Psoas muscle (tissue), 8 donors: ENCODE results near the gene SLC37A1. TPM values are rescaled to one million over a fixed set of nuclear protein-coding genes. Genes with fewer than 3 reads are reported as not detected.

Source experiments
- ATAC-seq, 4 donors: fragments of 200-7000 bp; cut with Tn5 transposase; one replicate each; pipeline ENCODE4 v1.9.1; 2020; ENCODE audit warnings: moderate library complexity in 3 of 4, mild to moderate bottlenecking in 2 of 4
- DNase-seq, 2 donors: peaks; one replicate each; pipeline ENCODE4 v3.0.0-alpha.2; 2020
- H3K27ac ChIP-seq: fragments of 200-600 bp; one replicate; pipeline ENCODE4 v1.8.0; 2022
- H3K27me3 ChIP-seq, 3 donors: fragments of 200-600 bp in 1 of 3; one replicate each; pipeline versions ENCODE4 v1.6.1 to v1.8.0; 2013 to 2022; ENCODE audit warnings: low read length in 2 of 3, mild to moderate bottlenecking in 2 of 3, moderate library complexity in 1 of 3; ENCODE audit not compliant: insufficient read depth in 3 of 3
- H3K36me3 ChIP-seq, 2 donors: fragments of 200-600 bp in 1 of 2; one replicate each; pipeline versions ENCODE4 v1.6.1 to v1.8.0; 2013 to 2022; ENCODE audit warnings: low read depth in 1 of 2, mild to moderate bottlenecking in 1 of 2, moderate library complexity in 1 of 2; ENCODE audit not compliant: insufficient read depth in 1 of 2
- H3K4me1 ChIP-seq: fragments of 200-600 bp; one replicate; pipeline ENCODE4 v1.8.0; 2022
- H3K4me3 ChIP-seq: fragments of 200-600 bp; one replicate; pipeline ENCODE4 v1.8.0; 2022; ENCODE audit warnings: mild to moderate bottlenecking
- H3K9me3 ChIP-seq: fragments of 200-600 bp; one replicate; pipeline ENCODE4 v1.8.0; 2022
- WGBS, 3 donors: extraction: QIAGEN DNeasy Blood & Tissue Kit; methylation state at CpG; one replicate each; pipeline versions ENCODE4 v1.1.6 to v1.1.7; 2013; 5-methylcytosine and 5-hydroxymethylcytosine counted together
- intact Hi-C, 2 donors: fragments of 100-400 bp; cut with DNase I; formaldehyde crosslinking; loops; one replicate each; pipeline versions ENCODE4 v1.11.0 to v1.14.2; 2022
- polyA plus RNA-seq, 3 donors: library from polyadenylated mRNA; stranded (reverse); fragments of 200-250 nt; gene quantifications; one replicate each; pipeline ENCODE4 v1.2.3, GENCODE V29; 2013
- total RNA-seq, 4 donors: library from RNA; stranded (reverse); fragmentation: NEBNext Ultra II Directional in 2 of 4; extraction: Animal tissue kit (Norgen Biotek cat#: 25700) in 2 of 4; gene quantifications; one replicate each; pipeline versions ENCODE4 v1.2.1 to v1.2.4, GENCODE V29; 2021 to 2023
- TF ChIP-seq, protein P1 (sequence below): fragments of 200-600 bp; IDR thresholded peaks from one replicate; pipeline ENCODE4 v1.8.0; 2022; ENCODE audit warnings: antibody characterized with exemption
- donor health status: healthy with polysubstance abuse.
- donor health status: DM: no; HTN: no; CAD: no; lungs with moderate emphysema.
- donor health status: Bipolar disorder and iron deficiency.
- donor health status: healthy.
- donor health status: DM: yes; HTN: yes; CAD: no.
- donor health status: DM: no; HTN: no; CAD: no.
- donor health status: DM: no; HTN: no; CAD: no.
- donor health status: DM: yes; HTN: yes; CAD: no.

SLC37A1 gene
- total and polyA plus RNA-seq, 7 donors: 1.6 to 18.9 (median 8.0) TPM

DNA sequence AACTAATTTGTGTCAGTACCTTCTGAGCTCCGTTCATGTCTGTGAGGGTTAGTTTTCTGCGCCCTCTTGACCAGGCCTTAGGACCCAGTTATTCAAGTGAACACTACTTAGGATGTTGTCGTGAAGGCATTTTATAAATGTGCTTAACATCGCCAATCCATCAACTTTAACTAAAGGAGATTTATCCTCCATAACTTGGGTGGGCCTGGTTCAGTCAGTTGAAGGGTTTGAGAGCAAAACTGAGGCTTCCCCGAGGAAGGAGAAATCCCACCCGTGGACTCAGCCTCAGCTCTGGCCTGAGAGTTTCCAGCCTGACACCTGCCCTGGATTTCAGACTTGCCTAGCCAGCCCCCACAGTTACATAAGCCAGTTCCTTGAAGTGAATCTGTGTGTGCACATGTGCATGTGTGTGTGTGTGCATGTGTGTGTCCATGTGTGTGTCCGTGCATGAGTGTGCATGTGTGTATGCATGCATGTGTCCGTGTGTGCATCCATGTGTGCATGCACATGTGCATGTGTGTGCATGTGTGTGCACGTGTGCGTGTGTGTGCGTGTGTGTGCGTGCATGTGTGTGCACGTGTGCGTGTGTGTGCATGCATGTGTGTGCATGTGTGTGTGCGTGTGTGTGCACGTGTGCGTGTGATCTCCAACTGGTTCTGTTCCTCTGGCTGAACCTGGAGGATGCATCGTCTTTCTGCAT is 77.7 kb downstream of the SLC37A1 start:
- intact Hi-C loops: loop anchor here in 1 of 2 donors (5.0 kb wide), 2 partner anchors 49 to 226 kb away; no protein-coding TSS in a partner anchor
- WGBS, 3 donors: 72 to 83% (median 79%) methylated on average over 12 to 18 of the region's 18 CpGs
- Histone ChIP-seq H3K4me3 (no peak overlapping the region), H3K9me3 (no peaks in the 10 kb centered on the region), H3K27ac (no peak overlapping the region), H3K36me3 (no peaks in the 10 kb centered on the region), H3K4me1 (no peaks in the 10 kb centered on the region), H3K27me3 (peaks cover 0 to 34% (median 9%) of the 10 kb centered on the region in 3 donors)
- ATAC-seq: no peak
- TF ChIP-seq, protein P1, sequence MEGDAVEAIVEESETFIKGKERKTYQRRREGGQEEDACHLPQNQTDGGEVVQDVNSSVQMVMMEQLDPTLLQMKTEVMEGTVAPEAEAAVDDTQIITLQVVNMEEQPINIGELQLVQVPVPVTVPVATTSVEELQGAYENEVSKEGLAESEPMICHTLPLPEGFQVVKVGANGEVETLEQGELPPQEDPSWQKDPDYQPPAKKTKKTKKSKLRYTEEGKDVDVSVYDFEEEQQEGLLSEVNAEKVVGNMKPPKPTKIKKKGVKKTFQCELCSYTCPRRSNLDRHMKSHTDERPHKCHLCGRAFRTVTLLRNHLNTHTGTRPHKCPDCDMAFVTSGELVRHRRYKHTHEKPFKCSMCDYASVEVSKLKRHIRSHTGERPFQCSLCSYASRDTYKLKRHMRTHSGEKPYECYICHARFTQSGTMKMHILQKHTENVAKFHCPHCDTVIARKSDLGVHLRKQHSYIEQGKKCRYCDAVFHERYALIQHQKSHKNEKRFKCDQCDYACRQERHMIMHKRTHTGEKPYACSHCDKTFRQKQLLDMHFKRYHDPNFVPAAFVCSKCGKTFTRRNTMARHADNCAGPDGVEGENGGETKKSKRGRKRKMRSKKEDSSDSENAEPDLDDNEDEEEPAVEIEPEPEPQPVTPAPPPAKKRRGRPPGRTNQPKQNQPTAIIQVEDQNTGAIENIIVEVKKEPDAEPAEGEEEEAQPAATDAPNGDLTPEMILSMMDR: no peak
- DNase-seq: no peak

DNA sequence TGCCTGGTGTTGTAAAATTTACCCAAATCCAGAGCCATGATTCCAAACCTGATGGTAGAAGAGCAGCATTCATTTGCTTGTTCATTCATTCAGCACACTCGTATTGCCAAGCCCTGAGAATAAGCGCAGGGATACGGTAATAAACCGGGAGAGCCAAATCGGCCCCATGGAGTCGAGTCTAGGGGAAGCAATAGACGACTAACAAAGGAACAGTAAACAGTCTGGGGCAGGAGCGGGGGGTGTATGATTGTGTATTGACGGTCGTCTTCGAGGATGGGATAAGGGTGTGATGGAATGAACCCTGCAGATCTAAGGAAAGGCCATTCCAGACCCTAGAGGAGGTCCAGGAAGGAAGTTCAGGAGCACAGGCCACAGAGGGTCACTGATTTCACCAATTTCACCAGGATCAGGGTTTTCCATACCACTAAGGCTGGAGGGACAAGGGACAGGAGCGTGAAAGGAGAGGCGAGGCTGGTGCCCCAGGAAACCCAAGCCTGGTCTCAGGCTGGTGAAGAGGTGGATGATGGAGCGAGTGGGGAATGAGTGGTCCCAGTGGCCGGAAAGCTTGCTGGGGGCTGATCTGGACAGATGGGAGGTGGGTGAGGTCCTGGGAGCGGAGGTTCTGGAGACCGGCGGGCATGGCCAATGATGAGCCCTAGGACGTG is 78.6 kb downstream of the SLC37A1 start:
- WGBS, 3 donors: 81 to 85% (median 82%) methylated on average over 19 of the region's 19 CpGs
- H3K4me3 ChIP-seq: no peak overlapping the region
- no peaks in the 10 kb centered on the region for H3K4me1 ChIP-seq
- H3K27me3 ChIP-seq: peaks cover 0 to 39% (median 9%) of the 10 kb centered on the region in 3 donors
- H3K9me3 ChIP-seq: no peaks in the 10 kb centered on the region
- ATAC-seq (no peak), DNase-seq (no peak)
- H3K36me3 ChIP-seq: no peaks in the 10 kb centered on the region
- H3K27ac ChIP-seq: no peak overlapping the region
- TF ChIP-seq, protein P1: no peak
- intact Hi-C loops: loop anchor here in 1 of 2 donors (5.0 kb wide), 2 partner anchors 50 to 225 kb away; no protein-coding TSS in a partner anchor

DNA sequence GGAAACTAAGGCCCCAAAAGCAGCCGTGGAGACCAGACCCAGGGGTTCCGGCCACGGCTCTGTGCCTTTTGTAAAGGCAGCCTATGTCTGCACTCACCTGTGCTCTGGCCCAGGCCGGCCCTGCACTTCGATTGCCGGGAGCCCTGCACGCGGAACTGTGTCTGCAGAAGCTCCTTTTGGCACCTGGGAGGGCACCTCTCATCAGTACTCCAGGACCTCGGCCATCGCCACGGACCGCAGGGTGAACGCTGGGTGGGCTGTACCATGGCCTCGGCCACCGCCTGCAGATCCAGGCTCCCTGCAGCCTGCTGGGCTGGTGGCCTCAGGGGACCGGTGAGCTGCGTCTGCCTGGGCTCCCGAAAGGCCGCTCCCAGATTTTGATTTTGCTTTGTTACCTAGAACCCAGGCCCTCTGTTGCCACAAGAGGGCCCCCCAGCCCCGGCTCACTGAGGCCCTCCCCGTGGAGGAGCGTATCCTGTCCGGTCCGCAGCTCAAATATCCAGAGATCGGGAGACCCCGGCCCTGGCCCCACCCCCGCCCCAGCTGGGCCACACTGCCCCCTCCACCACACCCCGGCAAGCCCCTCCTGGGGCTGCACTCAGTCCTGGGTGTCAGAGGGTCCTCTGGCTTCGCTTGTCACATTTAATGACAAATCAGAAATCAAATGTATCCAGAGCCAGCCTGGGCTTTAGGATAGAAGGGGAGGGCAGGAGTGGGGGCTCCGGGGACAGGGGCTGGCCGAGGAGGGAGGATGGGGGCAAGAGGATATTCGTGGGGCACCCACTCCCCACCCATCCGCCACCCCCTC is 79.6 kb downstream of the SLC37A1 start:
- peak; percentile 61 to 80 for DNase-seq
- no peak overlapping the region for H3K4me3 ChIP-seq
- TF ChIP-seq, protein P1: peak; percentile 60
- 24 to 25% (median 24%) methylated on average over 31 to 33 of the region's 33 CpGs for WGBS, 3 donors
- ATAC-seq: peak; percentile 53 to 74 (median 68)
- peaks cover 0 to 47% (median 9%) of the 10 kb centered on the region in 3 donors for H3K27me3 ChIP-seq
- no peaks in the 10 kb centered on the region for H3K4me1 ChIP-seq
- H3K9me3 ChIP-seq: no peaks in the 10 kb centered on the region
- H3K27ac ChIP-seq: no peak overlapping the region
- H3K36me3 ChIP-seq: no peaks in the 10 kb centered on the region
- intact Hi-C loops: loop anchor here in 1 of 2 donors (5.0 kb wide), 2 partner anchors 51 to 224 kb away; no protein-coding TSS in a partner anchor

DNA sequence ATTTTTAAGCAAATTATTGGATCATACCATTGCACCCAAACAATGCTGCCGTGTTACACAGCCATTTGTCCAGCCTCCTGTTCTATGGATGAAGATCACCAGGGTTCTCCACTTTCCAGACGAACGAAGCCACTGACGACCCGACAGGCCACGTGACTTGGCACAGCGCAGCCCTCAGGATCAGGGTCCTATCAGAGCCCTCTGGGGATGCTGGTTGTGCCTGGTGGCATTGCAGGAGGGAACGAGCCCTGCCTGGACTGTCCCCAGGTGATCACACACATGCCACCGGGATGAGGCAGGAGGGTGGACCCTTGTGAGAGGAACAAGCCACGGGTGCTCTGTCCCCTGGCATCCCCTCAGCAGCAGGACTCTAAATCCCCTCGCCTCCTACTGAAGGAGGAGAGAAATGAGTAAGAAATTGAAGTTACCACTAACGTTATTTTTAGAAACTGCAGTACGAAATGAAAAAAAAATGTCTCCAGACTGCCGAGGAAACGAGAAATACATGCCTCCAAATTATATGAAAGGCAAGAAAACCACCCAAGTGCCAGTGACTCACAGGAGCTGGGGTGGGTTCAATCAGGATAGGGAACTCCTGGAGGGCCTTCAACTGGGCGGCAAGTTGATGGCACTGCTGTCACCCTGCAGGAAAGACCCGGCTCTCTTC is 81.1 kb downstream of the SLC37A1 start:
- Histone ChIP-seq H3K9me3 (no peaks in the 10 kb centered on the region), H3K4me3 (no peak overlapping the region), H3K4me1 (no peaks in the 10 kb centered on the region), H3K27ac (no peak overlapping the region), H3K27me3 (peaks cover 0 to 55% (median 9%) of the 10 kb centered on the region in 3 donors), H3K36me3 (no peaks in the 10 kb centered on the region)
- no peak for DNase-seq
- intact Hi-C loops: loop anchor here in 1 of 2 donors (5.0 kb wide), 2 partner anchors 52 to 223 kb away; no protein-coding TSS in a partner anchor
- no peak for ATAC-seq
- TF ChIP-seq, protein P1: no peak
- WGBS, 3 donors: 62 to 66% (median 64%) methylated on average over 17 of the region's 17 CpGs
